ENCODE data around the gene WNT1. TPM values are rescaled to one million over a fixed set of nuclear protein-coding genes. Genes with fewer than 3 reads are reported as not detected.

WNT1 gene
- total RNA-seq, 1 experiment from 2014 or later, result not detected

- DNase-seq (ENCODE audit: low read depth), result no peak
These were observed 22.2 kb downstream of the WNT1 start for GRCh38 chr12:49000346-49000745.

- DNase-seq (ENCODE audit: low read depth), result peak; percentile 17
These were observed 30.8 kb downstream of the WNT1 start for GRCh38 chr12:49008943-49009342.

- DNase-seq (ENCODE audit: low read depth), result no peak
These were observed 32.1 kb downstream of the WNT1 start for GRCh38 chr12:49010092-49010668.

- no peak for DNase-seq (ENCODE audit: low read depth)
These were observed 34.6 kb downstream of the WNT1 start for GRCh38 chr12:49012739-49013138.

- DNase-seq (ENCODE audit: low read depth), result no peak
These were observed 35.3 kb downstream of the WNT1 start for GRCh38 chr12:49013428-49013827.

- peak; percentile 29 for DNase-seq (ENCODE audit: low read depth)
These were observed 36.4 kb downstream of the WNT1 start for GRCh38 chr12:49014547-49014946.

GRCh38 chr12:49015196-49015595 lies 37.1 kb downstream of the WNT1 start:
- no peak for DNase-seq (ENCODE audit: low read depth)

- no peak for DNase-seq (ENCODE audit: low read depth)
These were observed 39.8 kb downstream of the WNT1 start for GRCh38 chr12:49017891-49018260.

GRCh38 chr12:49018261-49019119 lies 40.4 kb downstream of the WNT1 start, which contains the start of gene PRKAG1:
PRKAG1 (minus strand) TSS chr12:49018776; CDS start chr12:49018740, 36 bp downstream.
- peak; percentile 95 for DNase-seq (ENCODE audit: low read depth)

GRCh38 chr12:49019120-49019430 lies 41.0 kb downstream of the WNT1 start:
- no peak for DNase-seq (ENCODE audit: low read depth)

- DNase-seq (ENCODE audit: low read depth), result peak; percentile 33
These were observed 41.6 kb downstream of the WNT1 start for GRCh38 chr12:49019443-49020324.

- no peak for DNase-seq (ENCODE audit: low read depth)
These were observed 42.3 kb downstream of the WNT1 start for GRCh38 chr12:49020441-49020840.

GRCh38 chr12:49021292-49021915 lies 43.3 kb downstream of the WNT1 start:
- DNase-seq (ENCODE audit: low read depth), result no peak

- no peak for DNase-seq (ENCODE audit: low read depth)
These were observed 44.5 kb downstream of the WNT1 start for GRCh38 chr12:49022558-49023178.

- DNase-seq (ENCODE audit: low read depth), result no peak
These were observed 45.7 kb downstream of the WNT1 start for GRCh38 chr12:49023812-49024211.

GRCh38 chr12:49024543-49024942 lies 46.4 kb downstream of the WNT1 start:
- DNase-seq (ENCODE audit: low read depth), result no peak

GRCh38 chr12:49025463-49025862 lies 47.3 kb downstream of the WNT1 start:
- no peak for DNase-seq (ENCODE audit: low read depth)

- DNase-seq (ENCODE audit: low read depth), result no peak
These were observed 48.0 kb downstream of the WNT1 start for GRCh38 chr12:49026101-49026500.

GRCh38 chr12:49026678-49027480 lies 48.8 kb downstream of the WNT1 start:
- no peak for DNase-seq (ENCODE audit: low read depth)

GRCh38 chr12:49027846-49028555 lies 49.9 kb downstream of the WNT1 start:
- no peak for DNase-seq (ENCODE audit: low read depth)
